H9 (cell line): Measurements from ENCODE around the gene GALNT13. TPM values are rescaled to one million over a fixed set of nuclear protein-coding genes. Genes with fewer than 3 reads are reported as not detected.

Source experiments
- DNase-seq: peaks from one replicate; pipeline ENCODE4 v3.0.0-alpha.2; 2017
- H2AFZ ChIP-seq: one replicate; pipeline ENCODE4 v1.6.1; 2013; ENCODE audit warnings: mild to moderate bottlenecking, low read length, control low read depth, moderate library complexity
- H2AK5ac ChIP-seq: 2 replicates; pipeline ENCODE4 v1.6.1; 2013; ENCODE audit warnings: low read length, control low read depth, mixed read lengths; ENCODE audit not compliant: insufficient read length
- H2BK120ac ChIP-seq: one replicate; pipeline ENCODE4 v1.6.1; 2013; ENCODE audit warnings: low read depth, mild to moderate bottlenecking, low read length, control low read depth, inconsistent platforms; ENCODE audit not compliant: poor library complexity, severe bottlenecking
- H2BK12ac ChIP-seq: 2 replicates; pipeline ENCODE4 v1.6.1; 2013; ENCODE audit warnings: low read length, control low read depth, mixed read lengths, low read depth; ENCODE audit not compliant: insufficient read length
- H2BK15ac ChIP-seq: 2 replicates; pipeline ENCODE4 v1.6.1; 2013; ENCODE audit warnings: low read depth, low read length, control low read depth
- H2BK20ac ChIP-seq: one replicate; pipeline ENCODE4 v1.6.1; 2013; ENCODE audit warnings: low read depth, mild to moderate bottlenecking, low read length, control low read depth, inconsistent platforms; ENCODE audit not compliant: poor library complexity, severe bottlenecking
- H2BK5ac ChIP-seq: 2 replicates; pipeline ENCODE4 v1.6.1; 2013; ENCODE audit warnings: low read length, control low read depth, mixed read lengths; ENCODE audit not compliant: insufficient read length
- H3K14ac ChIP-seq: 2 replicates; pipeline ENCODE4 v1.6.1; 2013; ENCODE audit warnings: low read length, control low read depth; ENCODE audit not compliant: insufficient read depth
- H3K18ac ChIP-seq: 2 replicates; pipeline ENCODE4 v1.6.1; 2013; ENCODE audit warnings: low read depth, mild to moderate bottlenecking, mixed read lengths, low read length, control low read depth; ENCODE audit not compliant: insufficient read length
- H3K23ac ChIP-seq: 2 replicates; pipeline ENCODE4 v1.6.1; 2013; ENCODE audit warnings: low read length, control low read depth, mixed read lengths, low read depth; ENCODE audit not compliant: insufficient read length
- H3K23me2 ChIP-seq: 2 replicates; pipeline ENCODE4 v1.6.1; 2013; ENCODE audit warnings: low read depth, mild to moderate bottlenecking, mixed read lengths, low read length, control low read depth; ENCODE audit not compliant: insufficient read length, poor library complexity, severe bottlenecking
- H3K27ac ChIP-seq: 2 replicates; pipeline ENCODE4 v1.5.1; 2013; ENCODE audit warnings: low read length, control low read depth, mixed read lengths, low read depth; ENCODE audit not compliant: insufficient read length
- H3K27me3 ChIP-seq: 2 replicates; pipeline ENCODE4 v1.6.1; 2013; ENCODE audit warnings: low read length, control low read depth, inconsistent platforms; ENCODE audit not compliant: insufficient read depth
- H3K4ac ChIP-seq: 2 replicates; pipeline ENCODE4 v1.6.1; 2013; ENCODE audit warnings: low read depth, mild to moderate bottlenecking, control low read depth, inconsistent platforms, low read length, moderate library complexity
- H3K4me1 ChIP-seq: 2 replicates; pipeline ENCODE4 v1.6.1; 2013; ENCODE audit warnings: low read length, control low read depth, inconsistent platforms; ENCODE audit not compliant: insufficient read depth
- H3K4me2 ChIP-seq: 2 replicates; pipeline ENCODE4 v1.6.1; 2013; ENCODE audit warnings: low read length, control low read depth, mixed read lengths; ENCODE audit not compliant: insufficient read length, insufficient read depth
- H3K56ac ChIP-seq: 2 replicates; pipeline ENCODE4 v1.6.1; 2013; ENCODE audit warnings: low read depth, mild to moderate bottlenecking, mixed read lengths, low read length, control low read depth; ENCODE audit not compliant: insufficient read length
- H3K79me1 ChIP-seq: 2 replicates; pipeline ENCODE4 v1.6.1; 2013; ENCODE audit warnings: low read depth, mild to moderate bottlenecking, moderate library complexity, low read length, control low read depth, inconsistent platforms; ENCODE audit not compliant: insufficient read depth, poor library complexity, severe bottlenecking
- H3K79me2 ChIP-seq: 2 replicates; pipeline ENCODE4 v1.6.1; 2013; ENCODE audit warnings: low read length, control low read depth, inconsistent platforms; ENCODE audit not compliant: insufficient read depth
- H3K9ac ChIP-seq: 2 replicates; pipeline ENCODE4 v1.6.1; 2013; ENCODE audit warnings: low read length, control low read depth, mixed read lengths; ENCODE audit not compliant: insufficient read length; ENCODE audit errors: extremely low read depth
- H3K9me3 ChIP-seq: one replicate; pipeline ENCODE4 v1.6.1; 2013; ENCODE audit warnings: low read depth, low read length, inconsistent platforms; ENCODE audit not compliant: control insufficient read depth
- H3T11ph ChIP-seq: one replicate; pipeline ENCODE4 v1.6.1; 2013; ENCODE audit warnings: mild to moderate bottlenecking, low read length, control low read depth, inconsistent platforms
- H4K20me1 ChIP-seq: one replicate; pipeline ENCODE4 v1.6.1; 2013; ENCODE audit not compliant: control insufficient read depth, insufficient read length, insufficient read depth
- H4K5ac ChIP-seq: 2 replicates; pipeline ENCODE4 v1.6.1; 2013; ENCODE audit warnings: low read depth, mild to moderate bottlenecking, mixed read lengths, low read length, control low read depth; ENCODE audit not compliant: insufficient read length
- H4K8ac ChIP-seq: replicated peaks from 2 replicates; pipeline ENCODE4 v1.6.1; 2013; ENCODE audit warnings: low read length, control low read depth, mixed read lengths, low read depth; ENCODE audit not compliant: insufficient read length
- H4K91ac ChIP-seq: 2 replicates; pipeline ENCODE4 v1.6.1; 2013; ENCODE audit warnings: low read depth, mild to moderate bottlenecking, moderate library complexity, mixed read lengths, low read length, control low read depth; ENCODE audit not compliant: insufficient read length
- H3K27ac Mint-ChIP-seq, 3 experiments: 2 replicates in 2 of 3; 3 replicates in 1 of 3; pipeline ENCODE4 v1.8.0; 2020 to 2021; ENCODE audit warnings: mixed read lengths in 3 of 3, mild to moderate bottlenecking in 1 of 3, moderate library complexity in 1 of 3
- H3K27me3 Mint-ChIP-seq: 2 replicates; pipeline ENCODE4 v1.8.0; 2021; ENCODE audit warnings: low read depth, mild to moderate bottlenecking, moderate library complexity, mixed read lengths
- H3K36me3 Mint-ChIP-seq, 3 experiments: 2 replicates in 2 of 3; 3 replicates in 1 of 3; pipeline ENCODE4 v1.8.0; 2020 to 2021; ENCODE audit warnings: low read depth in 3 of 3, mixed read lengths in 3 of 3; ENCODE audit not compliant: insufficient read depth in 1 of 3
- H3K4me1 Mint-ChIP-seq, 2 experiments: 2 replicates each; pipeline ENCODE4 v1.8.0; 2020; ENCODE audit warnings: mixed read lengths in 2 of 2
- H3K4me3 Mint-ChIP-seq, 2 experiments: 2 replicates in 1 of 2; 3 replicates in 1 of 2; pipeline ENCODE4 v1.8.0; 2020 to 2021; ENCODE audit warnings: mild to moderate bottlenecking in 2 of 2, mixed read lengths in 2 of 2, moderate library complexity in 1 of 2
- H3K9me3 Mint-ChIP-seq, 2 experiments: 2 replicates in 1 of 2; 3 replicates in 1 of 2; pipeline ENCODE4 v1.8.0; 2020; ENCODE audit warnings: mild to moderate bottlenecking in 2 of 2, mixed read lengths in 2 of 2, moderate library complexity in 1 of 2
- WGBS: extraction: QIAGEN DNeasy Blood & Tissue Kit; methylation state at CpG from one replicate; pipeline ENCODE4 v1.1.7; 2013; ENCODE audit warnings: missing lambda C conversion rate, low lambda C conversion rate, mixed read lengths; ENCODE audit not compliant: insufficient read length; ENCODE audit errors: extremely low coverage; 5-methylcytosine and 5-hydroxymethylcytosine counted together
- total RNA-seq: library from RNA; stranded (reverse); gene quantifications from 2 replicates; pipeline ENCODE4 v1.2.1, GENCODE V29; 2021
- TF ChIP-seq, protein P1 (sequence below): fragments of 200-600 bp; sonication (generic); conservative IDR thresholded peaks from 3 replicates; pipeline ENCODE4 v1.8.0; 2021; ENCODE audit warnings: antibody characterized with exemption, mild to moderate bottlenecking

Gene GALNT13
- total RNA-seq, 1 experiment from 2014 or later: 6.6 TPM

DNA sequence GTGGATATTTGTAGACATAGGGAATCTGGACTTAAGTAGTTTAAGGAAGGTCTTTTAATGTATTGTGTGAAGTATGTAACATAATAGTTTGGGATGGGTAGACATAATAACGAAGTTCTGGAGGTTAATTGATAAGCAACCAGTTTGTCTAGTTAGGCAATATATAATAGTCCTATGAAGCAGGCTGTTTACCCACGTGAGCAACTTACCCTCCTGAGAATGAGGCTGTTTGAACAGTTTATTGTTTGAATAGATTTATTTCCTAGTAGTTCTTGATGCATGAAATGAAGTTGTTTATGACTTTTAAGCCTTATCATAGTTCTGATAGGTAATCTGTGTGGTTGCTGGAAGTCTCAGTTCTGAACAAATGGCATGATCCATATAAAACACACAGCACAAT lies 361.5 kb downstream of the GALNT13 start:
- no peaks in the 10 kb centered on the region for H3K9me3 Mint-ChIP-seq
- WGBS: no CpG with 5 or more reads among the region's 2 CpGs
- H2BK120ac ChIP-seq: no peak overlapping the region

More for the DNA sequence above, 361.5 kb downstream of the GALNT13 start:
- Histone ChIP-seq H4K91ac (no peak overlapping the region), H3K23me2 (no peaks in the 10 kb centered on the region), H3K79me1 (no peaks in the 10 kb centered on the region), H3K4me1 (no peaks in the 10 kb centered on the region; the same call in 1 of the 2 replicates), H3K14ac (no peak overlapping the region), H3K9ac (no peak overlapping the region), H2BK20ac (no peak overlapping the region), H2AK5ac (no peak overlapping the region), H3K9me3 (no peaks in the 10 kb centered on the region), H3K79me2 (no peaks in the 10 kb centered on the region), H3K56ac (no peak overlapping the region), H3K27ac (no peak overlapping the region), H2BK5ac (no peak overlapping the region), H3K4me2 (no peak overlapping the region), H3K18ac (no peak overlapping the region), H2BK12ac (no peak overlapping the region), H3T11ph (no peak overlapping the region), H3K23ac (no peak overlapping the region), H4K5ac (no peak overlapping the region), H2BK15ac (no peak overlapping the region), H4K20me1 (no peaks in the 10 kb centered on the region), H3K4ac (no peak overlapping the region), H3K27me3 (no peaks in the 10 kb centered on the region), H4K8ac (no peak overlapping the region), H2AFZ (no peak overlapping the region)
- Mint-ChIP-seq H3K4me1 (peaks cover 0 to 6% of the 10 kb centered on the region in 2 experiments; a peak in 1 of 4 replicates), H3K36me3 (no peaks in the 10 kb centered on the region), H3K4me3 (no peak overlapping the region), H3K27ac (no peak overlapping the region), H3K27me3 (no peaks in the 10 kb centered on the region)
- no peak for DNase-seq
- TF ChIP-seq, protein P1, sequence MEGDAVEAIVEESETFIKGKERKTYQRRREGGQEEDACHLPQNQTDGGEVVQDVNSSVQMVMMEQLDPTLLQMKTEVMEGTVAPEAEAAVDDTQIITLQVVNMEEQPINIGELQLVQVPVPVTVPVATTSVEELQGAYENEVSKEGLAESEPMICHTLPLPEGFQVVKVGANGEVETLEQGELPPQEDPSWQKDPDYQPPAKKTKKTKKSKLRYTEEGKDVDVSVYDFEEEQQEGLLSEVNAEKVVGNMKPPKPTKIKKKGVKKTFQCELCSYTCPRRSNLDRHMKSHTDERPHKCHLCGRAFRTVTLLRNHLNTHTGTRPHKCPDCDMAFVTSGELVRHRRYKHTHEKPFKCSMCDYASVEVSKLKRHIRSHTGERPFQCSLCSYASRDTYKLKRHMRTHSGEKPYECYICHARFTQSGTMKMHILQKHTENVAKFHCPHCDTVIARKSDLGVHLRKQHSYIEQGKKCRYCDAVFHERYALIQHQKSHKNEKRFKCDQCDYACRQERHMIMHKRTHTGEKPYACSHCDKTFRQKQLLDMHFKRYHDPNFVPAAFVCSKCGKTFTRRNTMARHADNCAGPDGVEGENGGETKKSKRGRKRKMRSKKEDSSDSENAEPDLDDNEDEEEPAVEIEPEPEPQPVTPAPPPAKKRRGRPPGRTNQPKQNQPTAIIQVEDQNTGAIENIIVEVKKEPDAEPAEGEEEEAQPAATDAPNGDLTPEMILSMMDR: no peak
